Measurements from ENCODE around the gene PCDHAC2.

The PCDHAC2 gene

DNA sequence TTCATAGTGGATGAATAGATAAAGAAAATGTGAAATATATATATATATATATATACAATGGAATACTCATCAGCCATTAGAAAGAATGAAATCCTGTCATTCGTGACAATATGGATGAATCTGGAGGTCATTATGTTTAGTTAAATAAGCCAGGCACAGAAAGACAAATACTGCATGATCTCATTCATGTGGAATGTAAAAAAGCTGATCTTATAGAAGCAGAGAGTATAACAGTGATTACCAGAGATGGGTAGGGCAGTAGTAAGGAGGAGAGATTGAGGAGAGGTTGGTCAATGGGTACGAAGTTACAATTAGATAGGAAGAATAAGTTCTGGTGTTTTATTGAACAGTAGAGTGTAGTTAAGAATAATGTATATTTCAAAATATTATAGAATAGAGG, 19.7 kb upstream of the PCDHAC2 start:
- no peak for DNase-seq (ENCODE audit: low spot score)
- in situ Hi-C loops (cut with MboI; ENCODE audit: low sequenced_read_pairs, unreplicated experiment), result no loop called here
- TF ChIP-seq CTCF (IDR thresholded peaks at IDR 0.05; ENCODE audit: borderline replicate concordance, control extremely low read depth, extremely low read depth, insufficient read depth, missing control alignments), result no peak

- no peak for TF ChIP-seq CTCF (IDR thresholded peaks at IDR 0.05; ENCODE audit: borderline replicate concordance, control extremely low read depth, extremely low read depth, insufficient read depth, missing control alignments)
- DNase-seq (ENCODE audit: low spot score), result no peak
- in situ Hi-C loops (cut with MboI; ENCODE audit: low sequenced_read_pairs, unreplicated experiment), result no loop called here
Measured at GRCh38 chr5:140951636-140952035, 14.6 kb upstream of the PCDHAC2 start.

DNA sequence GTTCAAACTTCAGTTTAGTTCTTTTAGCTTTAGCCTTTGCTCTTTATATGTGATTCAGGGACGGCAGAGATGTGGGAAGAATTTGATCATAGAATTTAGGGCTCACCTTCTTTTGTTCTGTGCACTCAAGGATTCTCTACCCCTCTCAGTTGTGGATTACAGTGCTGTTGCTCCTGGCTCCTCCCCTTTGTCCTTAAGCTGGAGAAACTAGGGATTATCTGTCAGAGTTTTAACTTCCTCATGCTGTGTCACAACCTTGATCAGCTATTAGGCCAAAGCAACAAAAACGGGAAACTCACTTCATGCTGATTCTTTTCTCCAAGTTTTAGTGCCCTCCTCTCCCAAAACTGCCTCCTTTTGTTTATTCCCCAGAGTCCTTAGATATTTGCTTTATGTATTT, 13.0 kb upstream of the PCDHAC2 start:
- no peak for TF ChIP-seq CTCF (IDR thresholded peaks at IDR 0.05; ENCODE audit: borderline replicate concordance, control extremely low read depth, extremely low read depth, insufficient read depth, missing control alignments)
- DNase-seq (ENCODE audit: low spot score), result no peak
- in situ Hi-C loops (cut with MboI; ENCODE audit: low sequenced_read_pairs, unreplicated experiment), result no loop called here

DNA sequence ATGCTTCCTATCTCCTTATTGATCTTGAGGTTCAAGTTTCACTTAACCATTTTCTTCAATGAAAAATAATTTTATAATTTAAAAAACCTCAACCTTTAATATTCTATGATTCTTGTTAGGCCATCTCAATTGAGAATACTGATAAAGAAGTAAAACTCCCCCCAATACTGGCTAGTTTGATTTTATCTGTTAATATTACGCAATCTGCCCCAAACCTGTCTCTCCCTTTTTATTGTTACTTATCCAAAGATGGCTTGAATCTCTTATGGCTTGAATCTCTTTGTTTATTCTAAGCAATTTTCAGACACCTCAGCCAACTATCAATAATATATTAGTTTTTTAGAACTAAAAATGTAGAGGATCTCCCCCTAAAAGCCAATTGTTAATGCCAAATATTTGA, 4.1 kb upstream of the PCDHAC2 start:
- in situ Hi-C loops (cut with MboI; ENCODE audit: low sequenced_read_pairs, unreplicated experiment), result no loop called here
- no peak for DNase-seq (ENCODE audit: low spot score)
- TF ChIP-seq CTCF (IDR thresholded peaks at IDR 0.05; ENCODE audit: borderline replicate concordance, control extremely low read depth, extremely low read depth, insufficient read depth, missing control alignments), result no peak

- no peak for TF ChIP-seq CTCF (IDR thresholded peaks at IDR 0.05; ENCODE audit: borderline replicate concordance, control extremely low read depth, extremely low read depth, insufficient read depth, missing control alignments)
- no peak for DNase-seq (ENCODE audit: low spot score)
- in situ Hi-C loops (cut with MboI; ENCODE audit: low sequenced_read_pairs, unreplicated experiment), result no loop called here
Measured at GRCh38 chr5:140964356-140964755, 1.9 kb upstream of the PCDHAC2 start.

GRCh38 chr5:140965905-140966292, 377 bp upstream of the PCDHAC2 start:
- no peak for DNase-seq (ENCODE audit: low spot score)
- TF ChIP-seq CTCF (IDR thresholded peaks at IDR 0.05; ENCODE audit: borderline replicate concordance, control extremely low read depth, extremely low read depth, insufficient read depth, missing control alignments), result no peak
- in situ Hi-C loops (cut with MboI; ENCODE audit: low sequenced_read_pairs, unreplicated experiment), result no loop called here
